GM21526 (cell line): ENCODE measurements around the gene SLC2A13.
"Not testable (repeated sequence)": the region's sequence is repeated elsewhere in the genome, so short reads cannot be mapped to it uniquely, and the experiment has no call there.

Experiments used
- ATAC-seq: cut with Tn5 transposase; IDR thresholded peaks from one replicate; pipeline ENCODE4 v1.9.1; 2021; ENCODE audit warnings: moderate library complexity; ENCODE audit not compliant: unreplicated experiment, low FRiP score

SLC2A13 gene

GRCh38 chr12:39779768-39780340 is 326.0 kb downstream of the SLC2A13 start:
- no peak for ATAC-seq

GRCh38 chr12:39777465-39777864 is 328.4 kb downstream of the SLC2A13 start:
- ATAC-seq, result no peak

- ATAC-seq, result no peak
Measured at GRCh38 chr12:39773266-39773665, 332.6 kb downstream of the SLC2A13 start.

- ATAC-seq, result no peak
Measured at GRCh38 chr12:39772821-39773259, 333.0 kb downstream of the SLC2A13 start.

- no peak for ATAC-seq
Measured at GRCh38 chr12:39771456-39771855, 334.4 kb downstream of the SLC2A13 start.

GRCh38 chr12:39764944-39765560 is 340.8 kb downstream of the SLC2A13 start:
- ATAC-seq, result peak; percentile 79

GRCh38 chr12:39763890-39764169 is 342.1 kb downstream of the SLC2A13 start:
- no peak for ATAC-seq

GRCh38 chr12:39763071-39763889 is 342.6 kb downstream of the SLC2A13 start:
- ATAC-seq, result no peak

- no peak for ATAC-seq
Measured at GRCh38 chr12:39755478-39755877, 350.4 kb downstream of the SLC2A13 start.

- ATAC-seq, result no peak
Measured at GRCh38 chr12:39752482-39753137, 353.3 kb downstream of the SLC2A13 start.

- not testable (repeated sequence) for ATAC-seq
Measured at GRCh38 chr12:39746151-39746550, 359.7 kb downstream of the SLC2A13 start.

GRCh38 chr12:39743655-39744054 is 362.2 kb downstream of the SLC2A13 start:
- ATAC-seq, result no peak

- ATAC-seq, result no peak
Measured at GRCh38 chr12:39736406-39736805, 369.5 kb downstream of the SLC2A13 start.

GRCh38 chr12:39723831-39724230 is 382.1 kb downstream of the SLC2A13 start:
- no peak for ATAC-seq

GRCh38 chr12:39722504-39722903 is 383.4 kb downstream of the SLC2A13 start:
- ATAC-seq, result no peak

GRCh38 chr12:39713552-39713951 is 392.3 kb downstream of the SLC2A13 start:
- no peak for ATAC-seq

- no peak for ATAC-seq
Measured at GRCh38 chr12:39712334-39712733, 393.5 kb downstream of the SLC2A13 start.
